Stimulated activated CD8-positive, alpha-beta memory T cell treated with anti-CD3 and anti-CD28 coated beads, Interleukin-7, amount 100 ng/mL, for 1 hour (primary cell): ENCODE results near the gene LRP6.
"Not testable (repeated sequence)": the region's sequence is repeated elsewhere in the genome, so short reads cannot be mapped to it uniquely, and the experiment has no call there.

Experiments used
- DNase-seq, 2 donors: peaks; one replicate each; pipeline ENCODE4 v3.0.0-alpha.2; 2020; ENCODE audit warnings: low read depth in 2 of 2

LRP6 gene

GRCh38 chr12:12265571-12266388, 1.1 kb downstream of the LRP6 start:
- no peak for DNase-seq

- DNase-seq = no peak
These were observed 1.8 kb downstream of the LRP6 start for GRCh38 chr12:12265035-12265434.

GRCh38 chr12:12263909-12264308, 2.9 kb downstream of the LRP6 start:
- no peak for DNase-seq

- DNase-seq = not testable (repeated sequence)
These were observed 10.5 kb downstream of the LRP6 start for GRCh38 chr12:12256291-12256757.

- no peak for DNase-seq
These were observed 12.3 kb downstream of the LRP6 start for GRCh38 chr12:12254553-12254952.

GRCh38 chr12:12249216-12250050, 17.4 kb downstream of the LRP6 start:
- no peak for DNase-seq

GRCh38 chr12:12247584-12247983, 19.3 kb downstream of the LRP6 start:
- no peak for DNase-seq

- DNase-seq = no peak
These were observed 22.5 kb downstream of the LRP6 start for GRCh38 chr12:12244341-12244740.

- DNase-seq = no peak
These were observed 26.0 kb downstream of the LRP6 start for GRCh38 chr12:12240662-12241340.

GRCh38 chr12:12239127-12239526, 27.7 kb downstream of the LRP6 start:
- DNase-seq = no peak

- DNase-seq = no peak
These were observed 28.2 kb downstream of the LRP6 start for GRCh38 chr12:12238605-12239004.

- no peak for DNase-seq
These were observed 29.9 kb downstream of the LRP6 start for GRCh38 chr12:12236896-12237295.

GRCh38 chr12:12230275-12230674, 36.6 kb downstream of the LRP6 start:
- DNase-seq = no peak

GRCh38 chr12:12229556-12230092, 37.2 kb downstream of the LRP6 start:
- no peak for DNase-seq

GRCh38 chr12:12228402-12228801, 38.4 kb downstream of the LRP6 start:
- no peak for DNase-seq

- DNase-seq = no peak
These were observed 40.7 kb downstream of the LRP6 start for GRCh38 chr12:12226187-12226586.

- DNase-seq = no peak
These were observed 42.5 kb downstream of the LRP6 start for GRCh38 chr12:12224240-12224940.

- DNase-seq = no peak
These were observed 45.3 kb downstream of the LRP6 start for GRCh38 chr12:12221560-12221959.

GRCh38 chr12:12219664-12220063, 47.2 kb downstream of the LRP6 start:
- no peak for DNase-seq

GRCh38 chr12:12217018-12217359, 49.9 kb downstream of the LRP6 start:
- no peak for DNase-seq

GRCh38 chr12:12216349-12217017, 50.4 kb downstream of the LRP6 start:
- no peak for DNase-seq
